ENCODE results near the gene CDC23. TPM values are rescaled to one million over a fixed set of nuclear protein-coding genes. Genes with fewer than 3 reads are reported as not detected.

The CDC23 gene
- total RNA-seq, 6 experiments from 2014 or later, result 21.6 to 29.3 (median 28.6) TPM

- Mint-ChIP-seq H3K4me1 (ENCODE audit: low read depth) (peaks cover 21% of the 10 kb centered on the region), H3K9me3 (no peaks in the 10 kb centered on the region), H3K27ac (no peak overlapping the region), H3K36me3 (ENCODE audit: low read depth) (peaks cover 6% of the 10 kb centered on the region; the same call in 1 of the 2 replicates), H3K27me3 (ENCODE audit: insufficient read depth) (no peaks in the 10 kb centered on the region; the same call in 1 of the 2 replicates), H3K4me3 (no peak overlapping the region)
- DNase-seq, result no peak
- no peak for TF ChIP-seq CTCF (IDR thresholded peaks at IDR 0.05)
Observed at GRCh38 chr5:138182808-138183207, 30.3 kb downstream of the CDC23 start.

- peaks cover 25% of the 10 kb centered on the region for H3K4me1 Mint-ChIP-seq (ENCODE audit: low read depth)
- no peaks in the 10 kb centered on the region for H3K9me3 Mint-ChIP-seq
- no peak overlapping the region for H3K27ac Mint-ChIP-seq
- no peak for TF ChIP-seq CTCF (IDR thresholded peaks at IDR 0.05)
- H3K27me3 Mint-ChIP-seq (ENCODE audit: insufficient read depth), result peaks cover 1% of the 10 kb centered on the region
- DNase-seq, result no peak
- H3K36me3 Mint-ChIP-seq (ENCODE audit: low read depth), result peaks cover 11% of the 10 kb centered on the region; the same call in 1 of the 2 replicates
- H3K4me3 Mint-ChIP-seq, result no peak overlapping the region; the same call in 1 of the 2 replicates
Observed at GRCh38 chr5:138180841-138181240, 32.3 kb downstream of the CDC23 start.

DNA sequence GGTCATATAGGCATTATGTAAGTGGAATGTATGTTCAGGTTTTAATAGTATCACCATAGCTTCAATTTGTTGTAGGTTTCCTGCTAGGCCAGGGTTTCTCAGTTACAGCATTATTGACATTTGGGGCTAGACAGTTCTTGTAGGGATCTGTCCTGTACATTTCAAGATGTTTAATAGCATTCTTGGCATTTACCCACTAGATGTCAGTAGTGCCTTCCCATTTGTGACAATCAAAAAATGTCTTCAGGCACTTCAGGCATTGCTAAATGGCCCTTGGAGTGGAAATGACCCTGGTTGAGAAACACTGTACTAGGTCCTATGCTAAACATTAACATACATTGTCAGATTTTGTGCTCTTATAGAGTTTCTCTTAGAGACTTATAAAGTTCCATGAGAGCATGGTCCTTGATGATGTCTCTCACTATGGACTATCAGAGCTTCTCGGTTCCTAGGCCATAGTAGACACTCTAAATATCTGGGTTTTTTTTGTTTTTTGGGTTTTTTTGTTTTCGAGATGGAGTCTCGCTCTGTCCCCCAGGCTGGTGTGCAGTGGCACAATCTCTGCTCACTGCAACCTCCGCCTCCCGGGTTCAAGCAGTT is 32.8 kb downstream of the CDC23 start:
- H3K36me3 Mint-ChIP-seq (ENCODE audit: low read depth), result peaks cover 11% of the 10 kb centered on the region; the same call in 1 of the 2 replicates
- peak; percentile 72 for DNase-seq
- H3K27ac Mint-ChIP-seq, result no peak overlapping the region
- no peaks in the 10 kb centered on the region for H3K9me3 Mint-ChIP-seq
- H3K4me1 Mint-ChIP-seq (ENCODE audit: low read depth), result peaks cover 25% of the 10 kb centered on the region
- TF ChIP-seq CTCF (IDR thresholded peaks at IDR 0.05), result peak; percentile 77
- no peak overlapping the region for H3K4me3 Mint-ChIP-seq
- peaks cover 1% of the 10 kb centered on the region for H3K27me3 Mint-ChIP-seq (ENCODE audit: insufficient read depth)

DNA sequence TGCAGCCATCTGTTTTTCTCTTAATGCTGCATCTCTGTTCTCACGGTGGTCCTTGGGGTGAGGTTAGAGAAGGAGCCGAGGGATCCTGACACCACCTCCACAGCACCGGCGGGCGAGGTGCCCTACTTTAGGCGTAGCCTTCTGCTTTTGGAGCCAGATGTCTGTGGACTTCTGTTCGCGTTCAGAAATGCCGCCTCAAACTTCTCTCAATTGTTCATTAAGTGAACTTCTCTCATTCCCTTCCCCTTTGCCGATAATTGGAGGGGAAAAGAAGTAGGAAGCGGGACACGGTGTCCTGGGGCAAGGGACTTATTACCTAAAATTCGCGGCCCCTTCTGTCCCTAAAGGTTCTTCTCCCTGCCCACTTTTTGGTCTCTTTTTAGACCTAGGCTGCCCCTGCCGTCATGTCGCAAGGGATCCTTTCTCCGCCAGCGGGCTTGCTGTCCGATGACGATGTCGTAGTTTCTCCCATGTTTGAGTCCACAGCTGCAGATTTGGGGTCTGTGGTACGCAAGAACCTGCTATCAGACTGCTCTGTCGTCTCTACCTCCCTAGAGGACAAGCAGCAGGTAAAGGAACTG is 33.8 kb downstream of the CDC23 start:
- DNase-seq, result no peak
- peaks cover 25% of the 10 kb centered on the region for H3K4me1 Mint-ChIP-seq (ENCODE audit: low read depth)
- peaks cover 11% of the 10 kb centered on the region; the same call in 1 of the 2 replicates for H3K36me3 Mint-ChIP-seq (ENCODE audit: low read depth)
- no peak overlapping the region for H3K27ac Mint-ChIP-seq
- no peak overlapping the region for H3K4me3 Mint-ChIP-seq
- no peak for TF ChIP-seq CTCF (IDR thresholded peaks at IDR 0.05)
- H3K9me3 Mint-ChIP-seq, result no peaks in the 10 kb centered on the region
- peaks cover 1% of the 10 kb centered on the region for H3K27me3 Mint-ChIP-seq (ENCODE audit: insufficient read depth)

DNA sequence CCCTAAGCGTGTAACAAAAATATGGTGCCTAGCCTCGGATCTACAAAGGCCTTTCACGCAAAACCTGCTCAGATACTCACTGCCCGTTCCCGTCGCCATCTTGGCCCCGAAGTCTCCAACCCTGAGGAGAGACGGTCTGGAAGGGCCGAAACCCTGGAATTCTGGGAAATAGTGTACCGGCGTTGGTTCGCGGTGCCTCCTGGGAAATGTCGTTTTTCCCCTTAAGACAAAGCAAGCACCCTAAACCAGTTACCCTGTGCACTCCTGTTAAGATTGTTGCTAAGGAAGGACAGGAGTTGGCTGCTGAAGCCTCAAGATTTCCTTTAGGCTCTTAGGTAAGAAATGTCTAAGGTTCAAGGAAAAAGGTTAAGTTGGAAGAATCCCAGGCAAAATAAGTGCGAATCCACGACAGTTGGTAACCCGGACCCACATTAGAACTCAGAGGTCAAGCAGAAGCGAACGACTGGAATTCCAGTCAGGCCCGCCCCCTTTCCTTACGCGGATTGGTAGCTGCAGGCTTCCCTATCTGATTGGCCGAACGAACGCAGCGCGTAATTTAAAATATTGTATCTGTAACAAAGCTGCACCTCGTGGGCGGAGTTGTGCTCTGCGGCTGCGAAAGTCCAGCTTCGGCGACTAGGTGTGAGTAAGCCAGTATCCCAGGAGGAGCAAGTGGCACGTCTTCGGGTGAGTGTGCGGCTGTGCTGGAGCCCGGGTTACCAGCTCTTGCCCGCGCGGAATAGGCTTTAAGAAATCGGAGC is 34.4 kb downstream of the CDC23 start, which contains the start of the genes BRD8 and KIF20A:
TSS of gene BRD8 (minus strand) at position 115 of the 761 bp plus-strand sequence. CDS start at position 99, 16 bp downstream.
TSS of gene KIF20A (plus strand) at position 597 of the 761 bp plus-strand sequence. CDS start 569 bp downstream, outside the sequence.
- peak; percentile 98 for DNase-seq
- Mint-ChIP-seq H3K9me3 (no peaks in the 10 kb centered on the region), H3K4me1 (ENCODE audit: low read depth) (peaks cover 25% of the 10 kb centered on the region), H3K27me3 (ENCODE audit: insufficient read depth) (peaks cover 1% of the 10 kb centered on the region), H3K36me3 (ENCODE audit: low read depth) (peaks cover 13% of the 10 kb centered on the region; the same call in 1 of the 2 replicates), H3K27ac (no peak within 1 kb of the TSS; the same call in 1 of the 2 replicates), H3K4me3 (no peak within 1 kb of the TSS)
- TF ChIP-seq CTCF (IDR thresholded peaks at IDR 0.05), result no peak

Measured in HFFc6 (cell line).